GM06990 (cell line): ENCODE results near the gene MYEF2.

ENCODE experiments used
- DNase-seq: peaks from one replicate; pipeline ENCODE4 v3.0.0-alpha.2; 2011; ENCODE audit not compliant: insufficient read length; ENCODE audit errors: extremely low read depth
- H3K27me3 ChIP-seq: replicated peaks from 2 replicates; pipeline ENCODE4 v1.6.0; 2011; ENCODE audit warnings: low read length; ENCODE audit not compliant: control insufficient read depth, insufficient read depth
- H3K36me3 ChIP-seq: 2 replicates; pipeline ENCODE4 v1.5.1; 2011; ENCODE audit warnings: low read length; ENCODE audit not compliant: control insufficient read depth, insufficient read depth
- H3K4me3 ChIP-seq: replicated peaks from 2 replicates; pipeline ENCODE4 v1.5.1; 2011; ENCODE audit warnings: low read depth, mild to moderate bottlenecking, control low read depth, low read length
- TF ChIP-seq, protein P1 (sequence below): IDR thresholded peaks from 2 replicates; pipeline ENCODE4 v1.5.1; 2011; ENCODE audit warnings: low read length, control low read depth, mild to moderate bottlenecking, inconsistent platforms; ENCODE audit not compliant: insufficient read depth, poor library complexity, severe bottlenecking

MYEF2 gene

DNA sequence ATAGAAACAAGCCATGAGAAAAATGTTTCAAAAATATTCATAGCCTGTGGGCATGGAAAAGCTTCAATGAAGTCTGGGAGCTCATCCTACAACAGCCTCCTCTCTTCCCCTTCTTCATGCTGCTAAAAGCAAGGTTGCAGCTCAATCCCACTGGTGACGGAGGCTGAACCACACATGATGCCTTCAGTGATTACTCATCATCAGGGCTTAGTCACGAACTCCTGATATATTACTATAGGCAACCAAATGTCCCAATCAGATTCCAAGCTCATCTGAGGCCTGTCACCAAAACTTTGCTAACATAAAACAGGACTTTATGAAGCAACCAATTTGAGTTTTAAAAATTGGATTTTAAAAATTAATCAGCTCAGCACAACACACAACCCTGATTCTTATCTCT, 81.3 kb downstream of the MYEF2 start:
- no peak for DNase-seq
- TF ChIP-seq, protein P1, sequence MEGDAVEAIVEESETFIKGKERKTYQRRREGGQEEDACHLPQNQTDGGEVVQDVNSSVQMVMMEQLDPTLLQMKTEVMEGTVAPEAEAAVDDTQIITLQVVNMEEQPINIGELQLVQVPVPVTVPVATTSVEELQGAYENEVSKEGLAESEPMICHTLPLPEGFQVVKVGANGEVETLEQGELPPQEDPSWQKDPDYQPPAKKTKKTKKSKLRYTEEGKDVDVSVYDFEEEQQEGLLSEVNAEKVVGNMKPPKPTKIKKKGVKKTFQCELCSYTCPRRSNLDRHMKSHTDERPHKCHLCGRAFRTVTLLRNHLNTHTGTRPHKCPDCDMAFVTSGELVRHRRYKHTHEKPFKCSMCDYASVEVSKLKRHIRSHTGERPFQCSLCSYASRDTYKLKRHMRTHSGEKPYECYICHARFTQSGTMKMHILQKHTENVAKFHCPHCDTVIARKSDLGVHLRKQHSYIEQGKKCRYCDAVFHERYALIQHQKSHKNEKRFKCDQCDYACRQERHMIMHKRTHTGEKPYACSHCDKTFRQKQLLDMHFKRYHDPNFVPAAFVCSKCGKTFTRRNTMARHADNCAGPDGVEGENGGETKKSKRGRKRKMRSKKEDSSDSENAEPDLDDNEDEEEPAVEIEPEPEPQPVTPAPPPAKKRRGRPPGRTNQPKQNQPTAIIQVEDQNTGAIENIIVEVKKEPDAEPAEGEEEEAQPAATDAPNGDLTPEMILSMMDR: no peak
- H3K4me3 ChIP-seq: no peak overlapping the region

GRCh38 chr15:48096355-48096786, 81.7 kb downstream of the MYEF2 start:
- no peaks in the 10 kb centered on the region for H3K27me3 ChIP-seq
- H3K36me3 ChIP-seq: no peaks in the 10 kb centered on the region
- no peak overlapping the region for H3K4me3 ChIP-seq
- TF ChIP-seq, protein P1: no peak
- DNase-seq: no peak

More for the DNA sequence above, 81.3 kb downstream of the MYEF2 start:
- Histone ChIP-seq H3K27me3 (no peaks in the 10 kb centered on the region), H3K36me3 (no peaks in the 10 kb centered on the region)

GRCh38 chr15:48091522-48091921, 86.6 kb downstream of the MYEF2 start:
- Histone ChIP-seq H3K4me3 (no peak overlapping the region), H3K27me3 (no peaks in the 10 kb centered on the region), H3K36me3 (no peaks in the 10 kb centered on the region)
- no peak for DNase-seq
- TF ChIP-seq, protein P1: no peak

GRCh38 chr15:48090666-48091065, 87.4 kb downstream of the MYEF2 start:
- TF ChIP-seq, protein P1: no peak
- DNase-seq: no peak
- no peak overlapping the region for H3K4me3 ChIP-seq
- no peaks in the 10 kb centered on the region for H3K36me3 ChIP-seq
- H3K27me3 ChIP-seq: no peaks in the 10 kb centered on the region

- no peak for DNase-seq
- TF ChIP-seq, protein P1: no peak
- H3K27me3 ChIP-seq: no peaks in the 10 kb centered on the region
- no peak overlapping the region for H3K4me3 ChIP-seq
- no peaks in the 10 kb centered on the region for H3K36me3 ChIP-seq
Observed at GRCh38 chr15:48090115-48090514, 88.0 kb downstream of the MYEF2 start.

- no peak for DNase-seq
- TF ChIP-seq, protein P1: no peak
- Histone ChIP-seq H3K27me3 (no peaks in the 10 kb centered on the region), H3K4me3 (no peak overlapping the region), H3K36me3 (no peaks in the 10 kb centered on the region)
Observed at GRCh38 chr15:48089702-48090101, 88.4 kb downstream of the MYEF2 start.
